ENCODE results near the gene GAPVD1.
A peak's percentile ranks its signal among the peaks of the same experiment; 100 is the strongest.

DNA sequence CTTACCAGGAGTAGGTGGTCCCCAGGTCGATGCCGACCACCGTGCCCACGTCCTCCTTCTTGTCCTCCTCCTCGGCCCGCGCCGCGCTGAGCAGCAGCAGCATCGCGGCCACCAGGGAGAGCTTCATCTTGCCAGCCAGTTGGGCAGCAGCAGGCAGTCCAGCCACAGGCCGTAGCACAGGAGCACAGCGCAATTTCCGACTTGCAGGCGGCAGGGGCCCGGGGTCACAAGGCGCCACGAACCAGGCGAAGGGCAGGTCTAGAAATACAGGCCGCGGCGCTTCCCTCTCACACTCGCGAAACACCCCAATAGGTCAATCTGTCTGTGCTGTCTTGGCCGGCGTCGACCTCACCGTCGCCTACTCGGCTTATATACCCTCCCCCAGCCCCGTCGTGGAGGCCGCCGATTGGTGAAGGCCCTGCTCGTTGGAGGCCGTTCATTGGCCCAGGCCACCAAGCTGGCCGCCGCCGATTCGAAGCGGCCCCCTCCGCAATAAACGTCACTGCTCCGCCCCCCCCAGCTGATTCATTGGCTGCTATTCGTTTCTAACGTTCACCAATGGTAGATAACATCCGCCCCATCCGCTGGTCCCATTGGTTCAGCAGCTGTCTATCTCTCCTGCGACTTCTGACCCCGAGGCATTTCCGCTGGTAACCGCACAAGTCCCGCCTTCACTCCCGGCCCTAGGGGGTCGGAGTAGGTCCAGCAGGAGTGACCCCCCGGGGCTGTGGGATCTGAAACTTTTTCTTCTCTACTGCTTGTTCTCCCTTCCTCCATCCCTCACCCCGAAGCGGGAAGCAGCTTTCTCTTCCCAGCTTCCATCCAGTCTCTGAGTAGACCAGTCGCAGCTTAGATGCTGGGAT is 20.4 kb upstream of the GAPVD1 start, which contains the start of gene HSPA5:
- TF ChIP-seq CTBP1 (IDR thresholded peaks at IDR 0.05; ENCODE audit: borderline replicate concordance) (no peak), FOXA1 (IDR thresholded peaks at IDR 0.05) (no peak), L3MBTL2 (conservative IDR thresholded peaks at IDR 0.05) (peak; percentile 39), NFRKB (IDR thresholded peaks at IDR 0.05) (no peak), FOXK2 (IDR thresholded peaks at IDR 0.05) (no peak)

All from HEK293T (cell line).